Measurements from ENCODE around the gene PCSK6.

PCSK6 gene

DNA sequence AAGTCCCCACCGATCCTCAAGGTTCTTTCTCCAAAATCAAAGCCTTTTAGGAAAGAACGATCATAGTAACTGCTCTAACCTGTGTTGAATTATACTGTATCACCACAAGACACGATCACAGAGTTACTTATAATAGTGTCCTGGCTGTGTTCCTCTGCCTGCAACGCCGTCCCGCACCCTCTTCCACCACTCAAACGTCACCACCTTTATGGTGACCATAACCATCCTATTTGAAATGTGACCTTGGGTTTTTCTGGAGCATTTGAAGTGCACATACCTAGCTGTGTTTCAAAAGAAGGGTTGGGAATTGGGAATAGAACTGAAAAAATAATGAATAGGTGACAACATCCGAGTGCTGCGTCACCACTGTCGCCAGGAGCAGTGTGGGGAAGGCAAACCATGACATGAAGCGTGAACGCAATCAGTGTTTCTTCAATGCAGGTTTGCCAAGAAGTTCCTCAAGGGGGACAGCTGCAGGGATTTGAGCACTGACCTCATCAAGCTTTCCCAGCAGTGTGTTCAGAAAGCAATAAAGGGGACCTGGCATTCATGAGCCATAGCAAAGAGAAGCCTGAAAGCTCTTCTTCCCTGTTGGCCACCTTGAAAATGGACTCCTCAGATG, 211.5 kb downstream of the PCSK6 start:
- peak; percentile 44 for DNase-seq (ENCODE audit: low read depth, low spot score)

DNA sequence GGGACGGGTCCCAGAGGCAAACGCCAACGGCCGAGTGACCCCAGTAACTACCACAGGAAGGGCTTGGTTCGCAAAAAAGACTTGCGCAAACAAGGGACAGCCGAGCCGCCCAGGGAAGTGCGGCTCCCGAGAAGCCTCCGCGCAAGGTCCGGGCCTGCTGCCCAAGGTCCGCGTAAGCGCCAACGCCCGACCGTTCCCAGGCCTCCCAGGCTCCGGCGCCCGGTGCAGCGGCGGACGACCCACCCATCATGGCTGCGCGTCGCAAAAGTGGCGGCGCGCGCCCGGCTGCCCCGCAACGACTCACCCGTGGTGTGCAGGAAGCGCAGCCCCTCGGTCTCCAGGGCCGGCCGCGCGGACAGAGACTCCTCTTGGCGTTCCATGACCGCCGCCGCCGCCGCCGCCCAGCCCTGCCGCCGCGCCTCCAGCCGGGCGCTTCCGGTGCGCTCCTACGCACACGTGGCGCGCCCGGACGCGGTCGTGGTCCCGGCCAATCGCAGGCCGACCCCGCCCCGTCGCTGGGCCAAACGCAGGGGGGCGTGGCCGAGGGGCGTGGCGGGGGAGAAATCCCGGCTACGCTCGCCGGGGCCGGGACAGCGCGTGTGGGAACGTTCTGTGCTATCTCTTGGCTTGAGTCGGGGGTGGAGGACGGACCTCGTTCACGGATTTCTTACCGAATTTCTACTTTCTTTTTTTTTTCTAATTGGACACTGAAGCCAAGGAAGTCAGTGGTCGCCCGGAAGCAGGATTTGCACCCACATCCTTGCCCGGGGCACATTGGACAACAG, 212.3 kb downstream of the PCSK6 start, which contains the start of gene SELENOS:
Gene SELENOS, minus strand, starts transcription at position 448 of the 785 bp plus-strand sequence. Its CDS starts 68 bp downstream, at position 380.
- peak; percentile 90 for DNase-seq (ENCODE audit: low read depth, low spot score)

DNA sequence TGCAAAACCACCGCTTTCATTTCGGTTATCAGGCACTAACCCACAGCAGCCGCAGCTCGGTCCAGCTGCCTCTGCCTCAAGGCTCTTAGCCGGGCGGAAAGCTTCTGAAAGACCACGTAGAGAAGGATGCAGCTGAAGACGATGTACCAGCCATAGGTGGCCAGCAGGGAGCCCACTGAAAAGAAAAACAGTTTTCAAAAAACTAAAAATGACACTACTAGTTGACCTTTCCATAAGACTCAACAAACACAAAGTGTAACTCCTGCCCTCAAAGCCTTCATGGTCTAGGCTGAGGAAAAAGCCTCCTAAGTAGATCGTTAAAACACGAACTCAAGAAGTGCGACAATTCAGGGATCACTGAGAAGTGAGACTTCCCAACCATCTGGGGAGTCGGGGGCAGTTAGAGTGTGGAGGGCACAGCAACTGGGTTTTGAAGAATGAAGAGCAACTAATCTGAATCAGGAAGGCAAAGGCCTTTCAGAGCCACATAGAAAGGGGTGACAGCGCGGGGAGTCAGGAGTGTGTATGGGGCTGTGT, 212.9 kb downstream of the PCSK6 start:
- peak; percentile 45 for DNase-seq (ENCODE audit: low read depth, low spot score)

DNA sequence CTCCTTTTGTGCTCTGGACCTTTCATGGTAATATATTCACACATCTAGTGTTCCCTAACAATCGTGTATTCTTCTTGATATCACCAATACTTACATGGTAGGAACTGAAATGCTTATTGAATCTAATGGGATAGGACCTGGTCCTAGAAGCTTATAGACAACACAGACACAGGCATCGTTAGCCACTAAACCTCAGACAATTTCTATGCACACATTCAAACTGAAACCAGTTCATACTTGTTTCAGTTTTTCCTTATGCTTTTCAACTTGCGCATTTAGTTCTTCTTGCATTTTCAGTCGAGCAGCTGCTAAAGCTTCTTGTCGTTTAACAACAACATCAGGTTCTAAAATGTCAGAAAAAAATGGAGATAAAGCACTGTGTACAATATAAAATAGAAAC, 214.5 kb downstream of the PCSK6 start:
- DNase-seq (ENCODE audit: low read depth, low spot score): no peak

DNA sequence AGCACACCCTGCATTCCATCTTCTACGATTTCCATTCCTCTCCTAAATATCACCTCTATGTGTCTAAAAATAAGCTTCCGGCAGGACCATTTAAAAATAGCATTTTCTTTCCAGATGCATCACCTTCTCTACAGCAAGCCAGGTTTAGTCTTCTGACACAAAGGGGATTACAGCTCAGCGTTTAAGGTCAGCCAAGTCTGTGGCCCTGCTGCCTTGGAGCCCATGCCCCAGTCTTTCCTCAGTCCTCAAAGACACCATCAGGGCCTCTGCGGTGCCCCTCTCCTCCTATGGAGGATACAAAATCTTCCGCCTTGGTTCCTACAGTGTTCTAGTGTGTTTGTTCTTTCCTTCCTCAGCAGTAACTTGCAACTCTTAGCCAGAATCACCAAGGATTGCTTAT, 216.0 kb downstream of the PCSK6 start:
- DNase-seq (ENCODE audit: low read depth, low spot score): no peak

DNA sequence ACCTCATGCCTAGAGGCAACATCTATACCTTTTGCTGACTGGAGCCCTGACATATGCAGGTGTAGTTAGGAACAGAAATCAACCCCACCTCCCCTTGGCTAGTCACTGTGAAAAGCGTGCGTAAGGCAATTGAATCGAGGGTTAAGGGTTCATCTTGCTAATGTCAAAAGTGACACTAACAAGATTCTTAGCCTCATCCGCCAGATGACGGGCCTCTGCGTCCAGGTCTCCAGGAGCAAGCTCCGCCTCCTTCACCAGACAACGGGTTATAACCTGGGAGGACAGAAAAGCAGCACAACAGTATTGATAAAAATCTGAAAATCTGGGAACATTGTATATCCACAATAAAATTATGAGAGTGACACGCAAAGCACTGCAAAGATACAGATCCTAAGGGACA, 216.9 kb downstream of the PCSK6 start:
- no peak for DNase-seq (ENCODE audit: low read depth, low spot score)

DNA sequence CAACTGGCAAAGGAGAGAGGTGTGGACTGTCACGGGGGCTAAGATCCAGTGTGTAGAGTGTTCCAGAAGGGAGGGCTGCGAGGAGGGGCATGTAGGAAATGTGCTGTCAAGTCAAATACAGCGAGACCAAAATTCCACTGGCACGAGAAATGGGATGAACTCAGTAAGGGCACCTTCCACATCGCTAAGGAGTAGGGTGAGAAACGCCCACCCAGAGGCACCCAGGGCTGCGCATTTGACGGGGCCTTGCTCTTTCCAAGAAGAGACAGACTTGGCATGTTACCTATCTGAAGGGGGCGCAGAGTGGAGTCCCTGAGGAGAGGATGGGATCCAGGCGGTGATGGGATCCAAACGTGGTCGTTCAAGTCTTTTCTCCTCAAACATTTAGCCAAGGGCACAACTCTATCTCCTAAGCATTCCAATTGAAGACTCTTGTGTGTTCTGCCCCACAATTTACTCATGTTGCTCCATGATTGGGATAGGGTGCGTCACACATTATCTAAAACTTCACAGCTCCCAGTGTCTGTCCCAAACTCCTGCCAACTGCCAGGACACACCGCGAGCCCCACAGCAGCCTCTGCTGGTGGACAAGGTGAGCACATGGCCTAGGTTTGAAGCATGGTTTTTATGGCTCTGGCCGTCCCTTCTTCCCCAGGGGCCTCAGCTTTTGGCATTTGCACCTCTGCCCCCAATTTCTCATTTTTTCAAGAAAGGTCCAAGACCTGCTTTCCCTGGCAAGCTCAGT, 219.9 kb downstream of the PCSK6 start:
- peak; percentile 32 for DNase-seq (ENCODE audit: low read depth, low spot score)

DNA sequence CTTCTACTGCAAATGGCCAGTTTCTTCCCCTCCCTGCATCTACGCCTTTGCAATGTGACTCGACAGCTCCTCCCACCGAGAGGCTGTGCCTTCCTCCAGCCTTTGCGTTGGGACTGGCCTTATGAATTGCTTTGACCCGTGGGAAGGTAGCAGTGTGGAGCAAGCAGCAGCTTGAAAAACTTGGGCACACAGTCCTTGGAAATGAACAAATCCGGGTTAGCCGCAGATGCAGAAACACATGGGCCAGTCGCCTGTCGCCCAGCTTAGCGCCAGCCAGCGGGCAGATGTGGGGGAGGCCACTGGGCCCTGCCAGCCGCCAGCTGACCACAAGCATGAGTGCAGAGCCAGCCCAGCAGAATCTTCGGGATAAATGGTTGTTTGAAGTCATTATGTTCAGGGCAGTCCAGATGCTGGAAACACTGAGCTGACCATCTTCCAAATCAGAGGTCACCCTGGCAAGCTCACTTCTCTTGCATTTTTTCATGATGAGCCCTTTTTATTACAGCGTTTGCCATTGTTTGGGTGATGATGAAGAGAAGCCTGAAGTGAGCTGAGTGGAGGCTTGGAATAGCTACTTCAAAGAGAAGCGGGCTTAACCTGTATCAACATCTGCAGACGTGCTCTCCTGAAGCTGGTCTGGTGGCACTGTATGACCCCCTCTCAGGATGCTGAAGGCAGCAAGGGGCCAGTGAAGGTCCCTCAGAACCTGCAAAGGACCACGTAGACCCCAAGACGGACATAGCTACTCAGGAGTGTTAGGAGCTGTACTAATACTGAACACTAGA, 222.0 kb downstream of the PCSK6 start:
- DNase-seq (ENCODE audit: low read depth, low spot score): peak; percentile 57

DNA sequence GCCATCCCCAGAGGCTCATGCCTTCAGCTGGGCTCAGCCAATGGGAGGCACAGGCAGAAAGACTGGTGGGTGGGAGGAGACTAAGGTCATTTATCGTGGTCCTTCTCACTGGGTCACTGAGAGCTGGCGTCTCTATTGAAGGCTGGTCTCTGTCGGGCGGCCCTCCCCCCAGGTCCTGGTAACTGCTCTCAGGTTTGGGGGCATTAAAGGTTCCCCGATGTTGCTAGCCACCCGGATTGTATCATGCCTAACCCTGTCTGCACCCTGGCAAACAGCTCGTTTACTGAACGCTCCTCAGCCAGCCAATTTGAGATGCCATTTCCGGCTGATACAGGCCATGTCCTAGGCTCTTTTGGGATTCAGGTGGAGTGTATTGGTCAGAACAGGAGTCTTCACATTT, 222.7 kb downstream of the PCSK6 start:
- DNase-seq (ENCODE audit: low read depth, low spot score): no peak

DNA sequence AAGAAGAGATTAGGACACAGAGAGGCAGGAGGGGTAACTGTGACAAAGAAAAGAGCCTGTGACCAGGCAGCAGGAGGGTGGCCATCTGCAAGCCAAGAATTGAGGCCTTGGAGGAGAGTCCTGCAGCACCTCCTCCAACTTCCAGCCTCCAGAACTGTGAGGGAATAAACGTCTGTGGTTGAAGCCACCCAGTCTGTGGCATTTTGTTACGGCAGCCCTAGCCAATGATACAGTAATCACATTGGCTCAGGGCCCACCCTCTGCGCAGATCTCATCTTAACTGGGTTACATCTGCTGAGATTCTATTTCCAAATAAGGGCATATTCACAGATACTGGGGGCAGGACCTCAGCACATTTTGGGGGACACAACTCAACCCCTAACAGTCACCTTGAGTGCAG, 223.5 kb downstream of the PCSK6 start:
- DNase-seq (ENCODE audit: low read depth, low spot score): no peak

DNA sequence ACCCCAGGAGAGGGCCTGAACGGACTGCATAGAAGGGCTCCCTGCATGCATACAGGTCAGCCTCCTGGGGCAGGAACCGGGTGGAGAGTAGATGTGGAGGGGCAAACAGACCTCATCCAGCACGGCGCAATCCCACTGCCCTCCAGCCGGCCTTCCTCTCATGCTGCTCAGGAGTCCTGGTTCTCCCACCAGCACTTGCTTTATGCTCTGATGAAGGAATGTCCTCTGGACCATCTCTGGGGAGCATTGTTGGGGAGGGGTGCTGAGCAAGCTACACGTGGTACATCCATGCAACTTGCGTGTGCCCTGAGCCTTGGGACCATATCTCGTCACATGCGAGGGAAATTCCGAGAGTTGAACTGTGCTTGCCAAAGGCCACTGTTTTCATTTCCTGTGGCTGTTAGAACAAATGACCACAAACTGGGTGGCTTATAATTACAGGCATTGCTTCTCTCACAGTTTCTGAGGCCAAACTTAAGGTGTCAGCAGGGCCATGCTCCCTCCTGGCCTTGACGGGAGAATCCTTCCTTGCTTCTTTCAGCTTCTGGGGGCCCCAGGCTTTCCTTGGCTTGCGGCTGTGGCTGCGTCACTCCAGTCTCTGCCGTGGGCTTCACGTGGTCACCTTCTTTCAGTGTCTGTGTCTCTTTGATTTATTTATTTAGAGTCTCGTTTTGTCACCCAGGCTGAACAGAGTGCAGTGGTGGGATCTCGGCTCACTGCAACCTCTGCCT, 224.4 kb downstream of the PCSK6 start:
- DNase-seq (ENCODE audit: low read depth, low spot score): no peak

DNA sequence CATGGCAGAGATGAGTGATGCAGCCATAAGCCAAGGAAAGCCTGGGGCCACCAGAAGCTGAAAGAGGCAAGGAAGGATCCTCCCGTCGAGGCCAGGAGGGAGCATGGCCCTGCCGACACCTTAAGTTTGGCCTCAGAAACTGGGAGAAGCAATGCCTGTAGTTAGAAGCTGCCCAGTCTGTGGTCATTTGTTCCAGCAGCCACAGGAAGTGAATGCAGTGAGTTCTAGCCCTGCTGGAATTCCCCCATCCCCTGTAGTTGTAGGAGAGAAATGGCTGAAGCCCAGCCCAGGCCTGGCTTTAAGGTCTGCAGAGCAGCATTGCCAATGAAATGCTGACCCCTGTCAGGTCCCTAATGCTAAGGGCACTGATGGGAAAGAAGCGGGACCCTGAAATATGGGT, 225.5 kb downstream of the PCSK6 start:
- DNase-seq (ENCODE audit: low read depth, low spot score): no peak

DNA sequence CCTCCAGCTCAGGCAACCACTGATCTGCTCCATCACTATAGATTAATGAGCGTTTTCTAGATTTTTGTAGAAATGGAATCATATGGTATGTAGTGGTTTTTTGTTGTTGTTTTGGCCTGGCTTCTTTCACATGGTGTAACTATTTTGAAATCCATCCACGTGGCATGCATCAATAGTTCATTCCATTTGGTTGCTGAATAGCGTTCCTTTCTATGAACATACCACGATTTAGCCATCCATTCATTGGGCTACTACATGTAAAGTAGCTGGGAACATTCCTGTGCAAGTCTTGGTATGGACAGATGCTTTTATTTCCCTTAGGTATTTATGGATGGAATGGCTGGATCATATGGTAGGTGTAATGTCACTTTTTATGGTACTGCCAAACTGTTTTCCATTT, 227.0 kb downstream of the PCSK6 start:
- no peak for DNase-seq (ENCODE audit: low read depth, low spot score)

DNA sequence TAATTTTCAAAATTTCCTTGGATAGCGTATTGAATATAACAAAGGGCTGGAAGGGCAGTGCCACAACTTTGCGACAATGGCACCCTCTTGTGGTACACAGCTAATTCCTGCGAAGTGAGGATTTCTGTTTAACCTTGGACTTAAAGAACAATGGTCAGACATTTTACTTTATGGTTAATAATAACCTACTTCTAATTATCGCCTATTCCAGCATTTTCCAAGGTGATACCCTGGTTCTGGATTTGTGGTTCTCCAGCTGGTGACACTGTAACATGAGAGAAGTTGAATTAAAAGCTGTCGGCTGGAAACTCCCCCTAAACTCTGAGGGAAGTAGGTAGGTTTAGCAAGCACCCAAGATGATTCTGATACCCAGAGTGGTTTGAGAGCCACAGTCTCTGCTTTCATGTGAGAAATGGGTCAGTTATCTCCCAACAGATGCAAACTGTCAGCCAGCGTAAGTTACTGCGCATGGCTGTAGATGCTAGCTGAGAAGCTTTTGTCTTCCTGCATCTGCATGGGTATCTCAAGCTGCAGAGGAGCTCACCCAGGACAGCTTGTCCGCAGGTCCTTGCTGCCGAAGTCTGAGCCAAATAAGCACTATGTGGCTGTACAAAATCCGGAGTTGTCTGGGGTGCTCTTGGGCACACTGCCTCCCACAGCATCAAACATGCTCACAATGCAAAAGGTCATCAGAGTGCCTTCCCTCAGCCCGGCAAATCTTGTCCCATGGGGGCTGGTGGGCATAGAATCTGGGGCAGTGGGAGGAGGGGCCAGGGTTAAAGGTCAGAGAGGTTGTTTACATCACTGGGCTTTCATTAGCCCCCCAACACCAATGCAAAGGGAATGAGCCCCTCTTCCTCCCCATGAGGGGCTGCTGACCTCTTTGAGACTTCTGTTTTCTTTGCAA, 231.0 kb downstream of the PCSK6 start:
- DNase-seq (ENCODE audit: low read depth, low spot score): peak; percentile 53

DNA sequence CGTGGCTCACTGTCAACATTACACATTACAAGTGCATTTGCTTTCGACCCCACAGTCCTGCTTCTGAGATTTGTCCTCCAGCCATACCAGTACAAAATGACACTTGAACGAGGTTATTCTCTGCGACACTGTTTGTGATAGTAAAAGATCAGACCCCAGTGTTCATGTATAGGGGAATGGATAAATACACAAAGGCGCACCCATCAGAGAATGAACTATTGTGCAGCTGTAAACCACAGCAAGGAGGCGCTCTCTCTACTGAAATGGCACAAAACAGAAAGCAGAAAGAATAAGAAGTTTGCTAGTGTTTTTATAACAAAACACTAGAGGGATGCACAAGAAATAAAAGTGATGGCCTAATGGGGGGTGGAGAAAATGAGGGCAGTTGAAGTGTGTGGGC, 232.8 kb downstream of the PCSK6 start:
- DNase-seq (ENCODE audit: low read depth, low spot score): no peak

DNA sequence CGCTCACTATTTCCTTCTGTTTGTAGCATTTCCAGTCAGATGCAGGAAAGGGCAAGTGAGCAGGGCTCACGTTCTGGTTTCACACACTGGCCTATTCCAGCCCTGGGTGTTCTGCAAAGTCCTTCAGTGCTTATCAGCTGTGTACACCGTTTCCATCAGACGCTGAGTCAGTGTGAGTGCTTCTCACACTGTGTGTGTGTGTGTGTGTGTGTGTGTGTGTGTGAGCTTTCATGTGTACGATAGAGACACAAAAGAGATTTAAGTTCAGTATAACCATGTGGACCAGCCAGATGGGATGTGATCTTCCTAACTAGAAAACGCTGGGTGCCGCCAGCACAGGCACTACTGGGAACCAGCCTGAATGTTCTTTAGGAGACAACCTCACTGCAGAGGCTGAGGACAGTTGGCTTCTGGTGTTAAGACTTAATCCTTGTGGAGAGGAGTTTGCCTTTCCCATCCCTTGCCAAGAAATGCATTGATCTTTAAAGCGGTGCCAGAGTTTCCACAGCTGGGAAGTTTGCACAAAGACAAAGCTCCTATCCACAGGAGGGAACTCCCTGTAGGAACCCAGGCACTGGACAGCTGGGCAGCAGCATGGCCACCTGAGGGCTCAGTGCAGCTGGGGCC, 233.8 kb downstream of the PCSK6 start:
- peak; percentile 45 for DNase-seq (ENCODE audit: low read depth, low spot score)

DNA sequence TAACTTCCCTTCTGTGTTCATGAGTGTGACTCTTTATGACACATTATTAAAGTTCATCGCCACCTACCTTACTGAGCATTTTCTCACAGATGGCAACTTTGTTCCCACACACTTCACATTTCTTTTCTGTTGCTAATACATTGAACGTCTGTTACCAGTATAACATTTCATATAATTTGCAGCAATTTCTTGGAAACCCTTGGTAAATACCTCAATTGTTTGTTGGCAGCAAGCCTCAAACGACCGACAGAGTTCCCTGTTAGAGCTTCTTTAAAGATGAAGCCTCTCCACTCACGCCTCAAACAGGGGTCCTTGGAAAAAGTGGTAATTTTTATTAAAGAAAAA, 234.5 kb downstream of the PCSK6 start:
- no peak for DNase-seq (ENCODE audit: low read depth, low spot score)

DNA sequence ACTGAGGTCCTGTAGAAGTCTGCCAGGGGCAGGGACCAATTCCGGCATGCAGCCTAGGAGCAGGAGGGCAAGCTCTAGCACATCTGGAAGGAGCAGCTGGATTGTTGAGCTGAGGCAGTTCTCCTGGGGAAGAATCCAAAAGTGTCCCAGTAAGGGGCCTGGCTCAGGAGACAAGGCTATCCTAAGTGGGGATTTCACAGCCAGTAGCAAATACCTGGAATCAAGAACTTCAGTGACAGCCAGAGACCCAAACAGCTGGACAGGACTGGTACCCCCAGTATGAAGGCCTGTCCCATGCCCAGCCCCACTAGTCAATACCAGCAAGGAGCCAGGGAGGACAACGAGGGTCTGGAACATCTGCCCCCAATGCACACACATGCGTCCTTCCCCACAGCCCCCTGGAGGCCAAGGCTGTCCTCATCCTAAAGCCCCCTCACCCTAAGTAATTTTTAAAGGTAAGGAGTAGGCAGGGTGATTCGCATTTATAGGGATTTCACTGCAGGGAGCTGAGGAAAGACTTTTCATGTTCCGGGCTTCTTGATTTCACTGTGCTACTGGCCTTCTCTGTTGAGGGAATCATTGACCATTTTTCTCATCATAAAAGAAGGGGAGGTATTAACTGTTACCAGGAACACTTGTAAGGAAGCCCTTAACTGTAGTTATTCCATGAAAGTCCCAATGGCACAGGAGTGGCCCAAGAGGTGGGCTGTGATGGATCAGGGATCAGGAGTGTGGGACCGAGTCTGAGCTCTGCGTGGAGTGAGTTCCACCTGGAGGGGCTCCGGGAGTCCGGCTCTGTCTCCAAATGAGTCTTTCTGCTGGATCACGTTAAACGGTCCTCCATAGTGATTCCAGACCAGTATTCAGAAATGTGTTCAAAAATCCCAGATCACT, 235.1 kb downstream of the PCSK6 start:
- no peak for DNase-seq (ENCODE audit: low read depth, low spot score)
